Measurements from ENCODE around the gene PRDM11.

PRDM11 gene

GRCh38 chr11:45158210-45158731 lies 11.8 kb downstream of the PRDM11 start:
- Histone ChIP-seq H3K27ac (ENCODE audit: poor library complexity, severe bottlenecking) (no peak overlapping the region), H3K4me1 (ENCODE audit: insufficient read depth, poor library complexity, severe bottlenecking) (peaks cover 11% of the 10 kb centered on the region), H3K27me3 (ENCODE audit: insufficient read depth, poor library complexity, severe bottlenecking) (no peaks in the 10 kb centered on the region), H3K4me3 (ENCODE audit: severe bottlenecking) (no peak overlapping the region), H3K9me3 (ENCODE audit: severe bottlenecking) (no peaks in the 10 kb centered on the region), H3K36me3 (ENCODE audit: low read depth) (no peaks in the 10 kb centered on the region)
- DNase-seq (ENCODE audit: low spot score), result no peak
- no peak for TF ChIP-seq CTCF (IDR thresholded peaks at IDR 0.05; ENCODE audit: poor library complexity, severe bottlenecking)
- ATAC-seq (ENCODE audit: low read depth), result peak; percentile 66

- no peak for TF ChIP-seq CTCF (IDR thresholded peaks at IDR 0.05; ENCODE audit: poor library complexity, severe bottlenecking)
- Histone ChIP-seq H3K36me3 (ENCODE audit: low read depth) (no peaks in the 10 kb centered on the region), H3K9me3 (ENCODE audit: severe bottlenecking) (no peaks in the 10 kb centered on the region), H3K4me1 (ENCODE audit: insufficient read depth, poor library complexity, severe bottlenecking) (peaks cover 11% of the 10 kb centered on the region), H3K4me3 (ENCODE audit: severe bottlenecking) (no peak overlapping the region), H3K27ac (ENCODE audit: poor library complexity, severe bottlenecking) (no peak overlapping the region), H3K27me3 (ENCODE audit: insufficient read depth, poor library complexity, severe bottlenecking) (no peaks in the 10 kb centered on the region)
- DNase-seq (ENCODE audit: low spot score) (no peak), ATAC-seq (ENCODE audit: low read depth) (no peak)
These were observed 12.6 kb downstream of the PRDM11 start for GRCh38 chr11:45158891-45159605.

- no peak overlapping the region for H3K4me3 ChIP-seq (ENCODE audit: severe bottlenecking)
- TF ChIP-seq CTCF (IDR thresholded peaks at IDR 0.05; ENCODE audit: poor library complexity, severe bottlenecking), result no peak
- peaks cover 11% of the 10 kb centered on the region for H3K4me1 ChIP-seq (ENCODE audit: insufficient read depth, poor library complexity, severe bottlenecking)
- no peak for DNase-seq (ENCODE audit: low spot score)
- H3K27ac ChIP-seq (ENCODE audit: poor library complexity, severe bottlenecking), result no peak overlapping the region
- no peak for ATAC-seq (ENCODE audit: low read depth)
- no peaks in the 10 kb centered on the region for H3K27me3 ChIP-seq (ENCODE audit: insufficient read depth, poor library complexity, severe bottlenecking)
- H3K36me3 ChIP-seq (ENCODE audit: low read depth), result no peaks in the 10 kb centered on the region
- H3K9me3 ChIP-seq (ENCODE audit: severe bottlenecking), result no peaks in the 10 kb centered on the region
These were observed 13.4 kb downstream of the PRDM11 start for GRCh38 chr11:45159781-45160365.

- Histone ChIP-seq H3K4me1 (ENCODE audit: insufficient read depth, poor library complexity, severe bottlenecking) (peaks cover 10% of the 10 kb centered on the region), H3K4me3 (ENCODE audit: severe bottlenecking) (no peak overlapping the region), H3K27me3 (ENCODE audit: insufficient read depth, poor library complexity, severe bottlenecking) (no peaks in the 10 kb centered on the region), H3K36me3 (ENCODE audit: low read depth) (no peaks in the 10 kb centered on the region), H3K27ac (ENCODE audit: poor library complexity, severe bottlenecking) (no peak overlapping the region), H3K9me3 (ENCODE audit: severe bottlenecking) (no peaks in the 10 kb centered on the region)
- ATAC-seq (ENCODE audit: low read depth), result no peak
- TF ChIP-seq CTCF (IDR thresholded peaks at IDR 0.05; ENCODE audit: poor library complexity, severe bottlenecking), result no peak
- DNase-seq (ENCODE audit: low spot score), result no peak
These were observed 15.0 kb downstream of the PRDM11 start for GRCh38 chr11:45161252-45162063.

Measured in RWPE2 (cell line).